Pancreas (tissue), 10 donors: ENCODE results near the gene IL1RAP. TPM values are rescaled to one million over a fixed set of nuclear protein-coding genes. Genes with fewer than 3 reads are reported as not detected.

Experiments used
- ATAC-seq, 4 donors: fragments of 200-7000 bp; cut with Tn5 transposase; one replicate each; pipeline versions ENCODE4 v1.8.0 to v1.9.1; 2020; ENCODE audit warnings: mild to moderate bottlenecking in 4 of 4, moderate library complexity in 4 of 4
- DNase-seq, 6 donors: peaks; one replicate each; pipeline ENCODE4 v3.0.0-alpha.2; 2020
- FAIRE-seq: peaks from 2 replicates; lab custom pipeline; 2012; peaks lifted over from hg19 to GRCh38; lab: Jason Lieb, UNC
- H3K27ac ChIP-seq, 4 donors: fragments of 200-600 bp; sonication (generic); 1 replicate in 3 of 4; 2 replicates in 1 of 4; pipeline versions ENCODE4 v1.5.0 to v1.8.0; 2020
- H3K27me3 ChIP-seq, 4 donors: fragments of 200-600 bp; one replicate each; pipeline ENCODE4 v1.8.0; 2021
- H3K36me3 ChIP-seq, 3 donors: fragments of 200-600 bp; sonication (generic) in 1 of 3; one replicate each; pipeline versions ENCODE4 v1.5.0 to v1.8.0; 2020 to 2021
- H3K4me1 ChIP-seq, 3 donors: fragments of 200-600 bp; one replicate each; pipeline ENCODE4 v1.8.0; 2021
- H3K4me3 ChIP-seq, 4 donors: fragments of 200-600 bp; sonication (generic) in 2 of 4; one replicate each; pipeline versions ENCODE4 v1.5.0 to v1.8.0; 2020 to 2021
- H3K9me3 ChIP-seq, 4 donors: fragments of 200-600 bp; one replicate each; pipeline ENCODE4 v1.8.0; 2021
- WGBS, 2 donors: extraction: QIAGEN DNeasy Blood & Tissue Kit; methylation state at CpG; one replicate each; pipeline ENCODE4 v1.1.7; 2013; 5-methylcytosine and 5-hydroxymethylcytosine counted together
- intact Hi-C, 3 donors: fragments of 100-400 bp; cut with DNase I; formaldehyde crosslinking; loops; one replicate each; pipeline versions ENCODE4 v1.11.1 to v1.14.2; 2022
- polyA plus RNA-seq, 2 donors: library from polyadenylated mRNA; stranded (reverse); fragments of 200-250 nt; gene quantifications; one replicate each; pipeline ENCODE4 v1.2.3, GENCODE V29; 2013
- total RNA-seq, 6 donors: library from RNA; stranded (reverse); fragmentation: NEBNext Ultra II Directional in 4 of 6; extraction: Animal tissue kit (Norgen Biotek cat#: 25700) in 4 of 6; gene quantifications; one replicate each; pipeline versions ENCODE4 v1.2.1 to v1.2.4, GENCODE V29; 2021 to 2023
- TF ChIP-seq, protein P1 (sequence below), 4 donors: fragments of 200-600 bp; sonication (generic) in 3 of 4; IDR thresholded peaks; one replicate each; pipeline versions ENCODE4 v1.5.0 to v1.8.0; 2021; ENCODE audit warnings: antibody characterized with exemption in 4 of 4
- donor health status: healthy with polysubstance abuse.
- donor health status: DM: no; HTN: no; CAD: no; lungs with moderate emphysema.
- donor health status: DM: no; HTN: no; CAD: no.
- donor health status: control.
- donor health status: control.
- donor health status: Bipolar disorder and iron deficiency.
- donor health status: DM: yes; HTN: yes; CAD: no.
- donor health status: DM: no; HTN: no; CAD: no.
- donor health status: DM: no; HTN: no; CAD: no.
- donor health status: DM: yes; HTN: yes; CAD: no.

The IL1RAP gene
- total and polyA plus RNA-seq, 8 donors, result 0.49 to 9.3 (median 3.4) TPM

DNA sequence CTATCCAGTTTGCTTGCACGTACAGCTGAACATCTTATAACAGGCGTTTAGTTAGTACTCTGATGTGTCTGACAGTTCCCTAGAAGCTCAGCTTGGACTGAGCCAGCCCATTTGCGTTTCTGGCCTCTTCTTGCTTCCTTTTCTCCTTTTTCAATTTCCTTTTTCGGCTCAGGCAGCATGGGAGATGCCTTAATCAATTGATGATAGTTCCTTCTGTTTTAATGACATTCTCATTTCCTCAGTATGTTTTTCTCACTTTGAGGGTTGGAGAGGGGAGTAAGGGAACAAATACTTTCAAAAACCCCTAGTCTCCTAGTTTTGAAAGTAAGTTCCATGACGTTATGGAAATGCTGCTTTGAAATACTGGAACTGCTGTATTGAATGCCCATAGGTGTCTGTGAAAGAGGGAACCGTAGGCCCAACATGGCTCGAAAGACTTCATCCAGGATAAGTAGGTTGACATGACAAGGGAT, 18.9 kb downstream of the IL1RAP start:
- intact Hi-C loops, result no loop called here
- Histone ChIP-seq H3K27me3 (no peaks in the 10 kb centered on the region), H3K4me3 (no peak overlapping the region), H3K36me3 (no peaks in the 10 kb centered on the region), H3K4me1 (no peaks in the 10 kb centered on the region), H3K9me3 (no peaks in the 10 kb centered on the region), H3K27ac (no peak overlapping the region)
- no peak for FAIRE-seq
- 86 to 89% methylated on average over 7 of the region's 7 CpGs for WGBS, 2 donors
- ATAC-seq, result peak in 1 of 4 donors; percentile 56
- no peak for DNase-seq
- TF ChIP-seq, protein P1, sequence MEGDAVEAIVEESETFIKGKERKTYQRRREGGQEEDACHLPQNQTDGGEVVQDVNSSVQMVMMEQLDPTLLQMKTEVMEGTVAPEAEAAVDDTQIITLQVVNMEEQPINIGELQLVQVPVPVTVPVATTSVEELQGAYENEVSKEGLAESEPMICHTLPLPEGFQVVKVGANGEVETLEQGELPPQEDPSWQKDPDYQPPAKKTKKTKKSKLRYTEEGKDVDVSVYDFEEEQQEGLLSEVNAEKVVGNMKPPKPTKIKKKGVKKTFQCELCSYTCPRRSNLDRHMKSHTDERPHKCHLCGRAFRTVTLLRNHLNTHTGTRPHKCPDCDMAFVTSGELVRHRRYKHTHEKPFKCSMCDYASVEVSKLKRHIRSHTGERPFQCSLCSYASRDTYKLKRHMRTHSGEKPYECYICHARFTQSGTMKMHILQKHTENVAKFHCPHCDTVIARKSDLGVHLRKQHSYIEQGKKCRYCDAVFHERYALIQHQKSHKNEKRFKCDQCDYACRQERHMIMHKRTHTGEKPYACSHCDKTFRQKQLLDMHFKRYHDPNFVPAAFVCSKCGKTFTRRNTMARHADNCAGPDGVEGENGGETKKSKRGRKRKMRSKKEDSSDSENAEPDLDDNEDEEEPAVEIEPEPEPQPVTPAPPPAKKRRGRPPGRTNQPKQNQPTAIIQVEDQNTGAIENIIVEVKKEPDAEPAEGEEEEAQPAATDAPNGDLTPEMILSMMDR (IDR thresholded peaks at IDR 0.05), result no peak

DNA sequence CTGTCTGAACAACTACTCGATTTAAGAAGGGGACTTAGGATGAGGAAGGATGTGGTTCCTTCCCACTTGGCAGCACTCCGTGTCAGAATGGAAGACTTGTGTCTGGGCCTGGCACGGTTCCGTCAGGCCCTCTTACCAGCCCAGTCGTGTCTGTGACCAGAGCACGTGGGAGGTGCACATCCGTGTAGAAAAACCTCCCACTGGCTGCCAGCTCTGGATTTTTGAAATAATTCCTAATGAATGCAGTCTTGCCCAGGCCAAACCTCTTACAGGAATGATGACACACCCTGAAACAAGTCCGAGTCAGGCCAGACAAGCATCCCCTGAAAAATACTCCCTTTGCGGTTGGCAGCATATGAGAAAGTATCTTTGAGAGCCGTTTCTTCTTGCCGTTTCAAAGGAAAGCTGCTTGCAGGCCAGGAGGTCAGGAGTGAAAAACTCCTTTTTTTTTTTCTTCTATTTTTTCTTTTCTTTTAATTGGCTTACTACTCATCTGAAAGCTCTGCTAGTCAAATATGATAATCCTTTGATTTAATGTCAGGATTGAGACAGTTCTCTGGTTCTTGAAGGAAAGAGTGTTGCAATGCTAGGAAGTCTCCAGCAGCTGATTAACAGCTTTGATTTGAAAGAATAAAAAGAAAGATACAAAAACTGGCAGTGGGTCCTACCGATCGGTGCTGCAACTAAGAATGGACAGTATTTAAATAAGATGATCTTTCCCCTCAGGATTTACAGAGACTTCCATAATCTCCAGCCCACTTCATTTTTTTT, 19.8 kb downstream of the IL1RAP start:
- FAIRE-seq, result no peak

DNA sequence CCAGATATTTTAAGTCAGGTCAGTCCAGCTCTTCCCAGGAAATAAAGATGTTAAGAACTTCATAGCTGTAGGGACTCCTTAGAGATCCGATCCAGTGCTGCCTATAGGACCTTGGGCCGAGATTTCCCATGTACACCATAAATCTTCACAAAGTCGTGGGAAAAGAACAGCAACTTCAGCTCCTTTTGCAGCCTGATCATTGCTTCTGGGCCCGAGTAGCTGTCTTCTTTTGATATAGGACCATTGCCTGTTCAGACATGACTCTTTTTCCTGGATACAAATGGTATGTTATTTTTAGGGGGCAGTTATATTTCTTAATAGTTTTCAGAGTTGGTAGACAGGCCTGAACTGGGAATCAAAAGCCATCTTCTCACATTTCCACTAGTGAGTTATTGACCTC, 20.5 kb downstream of the IL1RAP start:
- DNase-seq, result no peak
- ATAC-seq, result no peak
- TF ChIP-seq, protein P1 (IDR thresholded peaks at IDR 0.05), result no peak
- FAIRE-seq, result no peak
- Histone ChIP-seq H3K27me3 (no peaks in the 10 kb centered on the region), H3K4me3 (no peak overlapping the region), H3K9me3 (no peaks in the 10 kb centered on the region), H3K4me1 (no peaks in the 10 kb centered on the region), H3K36me3 (no peaks in the 10 kb centered on the region), H3K27ac (no peak overlapping the region)
- WGBS, 2 donors, result 72 to 81% methylated on average over 4 of the region's 4 CpGs
- intact Hi-C loops, result no loop called here

More for the DNA sequence above, 19.8 kb downstream of the IL1RAP start:
- intact Hi-C loops, result no loop called here
- no peaks in the 10 kb centered on the region for H3K9me3 ChIP-seq
- H3K4me1 ChIP-seq, result no peaks in the 10 kb centered on the region
- no peaks in the 10 kb centered on the region for H3K27me3 ChIP-seq
- DNase-seq (peak in 3 of 6 donors; percentile 11 to 29 (median 20)), ATAC-seq (peak in 3 of 4 donors; percentile 51 to 79 (median 77))
- TF ChIP-seq, protein P1 (IDR thresholded peaks at IDR 0.05), result no peak
- H3K36me3 ChIP-seq, result no peaks in the 10 kb centered on the region
- no peak overlapping the region for H3K4me3 ChIP-seq
- 79 to 83% methylated on average over 13 of the region's 13 CpGs for WGBS, 2 donors
- H3K27ac ChIP-seq, result peak overlapping the region in 1 of 4 donors; percentile 30

DNA sequence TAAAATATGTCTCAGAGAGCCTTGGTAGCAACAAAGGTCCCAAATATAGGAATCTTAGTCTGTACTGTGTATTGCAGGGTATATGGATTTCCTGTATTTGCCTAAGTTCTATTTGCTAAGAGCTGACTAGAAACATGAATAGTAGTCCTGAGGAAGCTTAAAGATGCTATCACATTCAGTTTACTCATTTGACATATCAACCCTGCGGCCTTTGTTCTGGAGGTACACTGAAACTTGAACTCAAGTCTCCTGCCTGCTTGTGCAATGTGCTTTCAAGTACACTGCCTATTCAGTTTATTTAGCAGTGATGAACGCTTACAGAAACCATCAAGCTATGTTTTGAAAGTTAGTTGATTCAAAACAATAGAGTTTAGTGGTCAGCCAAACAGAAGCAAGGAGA, 21.1 kb downstream of the IL1RAP start:
- no peaks in the 10 kb centered on the region for H3K9me3 ChIP-seq
- no peaks in the 10 kb centered on the region for H3K36me3 ChIP-seq
- FAIRE-seq (no peak), DNase-seq (no peak), ATAC-seq (no peak)
- 92 to 94% methylated on average over 2 of the region's 2 CpGs for WGBS, 2 donors
- intact Hi-C loops, result no loop called here
- no peaks in the 10 kb centered on the region for H3K27me3 ChIP-seq
- H3K4me3 ChIP-seq, result no peak overlapping the region
- no peaks in the 10 kb centered on the region for H3K4me1 ChIP-seq
- H3K27ac ChIP-seq, result no peak overlapping the region
- TF ChIP-seq, protein P1 (IDR thresholded peaks at IDR 0.05), result no peak

DNA sequence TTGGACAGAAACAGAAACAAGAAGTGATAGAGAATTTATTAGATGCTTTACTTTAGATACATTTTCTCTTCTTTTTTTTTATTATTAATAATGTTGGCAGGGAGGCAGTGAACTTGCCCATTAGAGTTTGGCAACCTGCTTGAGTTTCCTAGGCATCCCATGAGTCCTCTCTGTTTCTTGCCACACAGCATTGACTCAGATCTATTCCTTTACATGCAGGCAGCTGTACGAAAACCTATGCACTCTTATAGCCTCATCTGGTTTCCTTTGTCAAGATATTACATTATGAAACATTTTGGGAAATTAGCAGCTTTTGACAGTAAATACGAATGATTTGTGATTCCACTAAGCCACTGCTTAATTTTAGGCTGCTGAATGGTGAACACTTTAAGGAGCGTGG, 23.3 kb downstream of the IL1RAP start:
- no peak for FAIRE-seq
- TF ChIP-seq, protein P1 (IDR thresholded peaks at IDR 0.05), result no peak

More for the DNA sequence above, 23.3 kb downstream of the IL1RAP start:
- ATAC-seq, result no peak
- Histone ChIP-seq H3K36me3 (no peaks in the 10 kb centered on the region), H3K9me3 (no peaks in the 10 kb centered on the region), H3K4me3 (no peak overlapping the region), H3K4me1 (no peaks in the 10 kb centered on the region), H3K27me3 (no peaks in the 10 kb centered on the region), H3K27ac (no peak overlapping the region)
- intact Hi-C loops, result no loop called here
- DNase-seq, result no peak
- 90 to 94% methylated on average over 3 of the region's 3 CpGs for WGBS, 2 donors
